Measurements from ENCODE around the gene CABLES2.

The CABLES2 gene

GRCh38 chr20:62358171-62359042 lies 48.7 kb downstream of the CABLES2 start:
- no peak for DNase-seq

DNA sequence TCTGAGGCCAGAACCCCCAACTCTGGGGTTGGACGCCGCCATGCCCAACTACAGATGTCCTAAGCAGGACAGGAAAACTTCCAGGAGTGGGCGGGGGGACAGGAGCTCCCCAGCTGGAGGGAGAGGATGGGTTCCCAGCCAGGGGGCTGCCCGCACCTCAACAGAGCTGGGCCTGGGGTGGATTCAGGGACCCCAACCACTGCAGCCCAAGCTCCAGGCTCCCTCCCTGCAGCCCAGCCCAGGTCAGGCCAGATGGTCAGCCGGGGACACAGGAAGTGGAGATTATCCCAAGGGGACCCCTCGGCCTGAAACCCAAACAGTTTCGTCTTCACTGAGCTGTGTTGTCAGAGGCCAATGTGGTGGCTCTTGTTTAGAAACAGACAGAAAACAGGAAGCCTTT lies 49.4 kb downstream of the CABLES2 start:
- no peak for DNase-seq

DNA sequence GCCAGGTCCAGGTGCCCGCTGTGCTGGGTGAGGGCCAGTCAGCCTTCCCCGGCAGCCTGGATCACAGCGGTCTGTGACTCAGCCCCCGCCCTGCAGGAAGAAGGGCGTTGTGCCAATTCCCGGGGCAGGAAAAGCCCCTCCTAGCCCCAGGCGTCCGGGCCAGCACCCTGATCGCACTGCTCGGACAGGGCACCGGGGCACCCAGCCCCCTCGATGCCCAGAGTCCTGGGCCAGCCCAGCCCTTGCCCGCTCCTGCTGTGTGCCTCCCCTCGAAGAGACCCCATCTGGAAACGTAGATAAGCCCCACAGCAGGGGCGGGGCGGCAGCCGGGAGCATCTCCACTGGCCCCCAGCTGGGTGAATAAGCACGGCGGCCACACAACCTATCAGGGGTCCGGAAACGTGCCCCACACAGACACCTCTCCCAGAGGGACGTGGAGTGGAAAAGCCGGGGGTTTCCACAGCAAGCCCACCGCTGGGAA lies 49.9 kb downstream of the CABLES2 start:
- DNase-seq: no peak

DNA sequence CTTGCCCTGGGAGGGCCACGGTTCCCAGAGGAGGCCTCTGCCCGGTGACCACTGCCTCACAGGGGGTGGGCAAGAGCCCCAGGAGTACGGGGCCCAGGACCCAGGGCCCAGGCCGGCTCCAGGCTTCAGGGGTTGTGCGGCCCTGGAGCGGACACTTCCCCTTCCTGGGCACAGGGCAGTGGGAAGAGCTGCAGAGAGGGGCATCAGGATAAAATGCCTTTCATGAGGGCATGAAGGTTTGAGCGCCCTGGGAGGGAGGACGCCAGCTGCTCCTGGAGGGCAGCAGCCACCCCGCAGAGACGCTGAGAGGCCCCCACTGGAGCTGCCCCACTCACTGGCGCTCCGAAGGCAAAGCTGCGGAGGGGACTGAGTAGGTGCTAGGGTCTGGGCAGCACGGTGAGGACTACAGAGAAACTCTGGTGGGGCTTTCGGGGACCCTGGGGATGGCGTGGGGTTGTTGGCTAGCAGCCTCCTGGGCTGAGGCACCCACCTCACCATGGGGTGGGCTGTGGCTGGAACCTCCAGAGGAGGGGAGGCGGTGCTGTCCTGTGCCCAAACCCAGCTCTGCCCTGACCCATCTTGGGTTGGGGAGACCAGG lies 50.4 kb downstream of the CABLES2 start:
- no peak for DNase-seq

- no peak for DNase-seq
Measured at GRCh38 chr20:62355878-62356588, 51.1 kb downstream of the CABLES2 start.

DNA sequence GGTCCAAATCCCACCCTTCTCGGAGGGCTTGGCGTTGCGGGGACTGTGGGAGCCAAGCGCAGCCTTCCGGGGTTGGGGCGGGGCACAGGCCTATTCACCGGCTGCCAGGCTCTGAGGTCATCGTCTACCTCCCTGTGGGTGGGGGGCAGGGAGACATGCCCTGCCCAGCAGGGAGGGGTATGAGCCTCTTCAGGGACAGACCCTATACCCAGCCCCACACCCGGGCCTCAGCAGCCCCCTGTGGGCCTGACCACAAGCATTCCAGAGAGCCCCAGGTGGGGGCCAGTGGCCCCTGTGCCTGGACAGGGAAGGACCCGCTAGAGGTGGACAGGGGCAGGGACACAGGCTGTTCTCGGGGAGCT lies 51.6 kb downstream of the CABLES2 start:
- DNase-seq: no peak

DNA sequence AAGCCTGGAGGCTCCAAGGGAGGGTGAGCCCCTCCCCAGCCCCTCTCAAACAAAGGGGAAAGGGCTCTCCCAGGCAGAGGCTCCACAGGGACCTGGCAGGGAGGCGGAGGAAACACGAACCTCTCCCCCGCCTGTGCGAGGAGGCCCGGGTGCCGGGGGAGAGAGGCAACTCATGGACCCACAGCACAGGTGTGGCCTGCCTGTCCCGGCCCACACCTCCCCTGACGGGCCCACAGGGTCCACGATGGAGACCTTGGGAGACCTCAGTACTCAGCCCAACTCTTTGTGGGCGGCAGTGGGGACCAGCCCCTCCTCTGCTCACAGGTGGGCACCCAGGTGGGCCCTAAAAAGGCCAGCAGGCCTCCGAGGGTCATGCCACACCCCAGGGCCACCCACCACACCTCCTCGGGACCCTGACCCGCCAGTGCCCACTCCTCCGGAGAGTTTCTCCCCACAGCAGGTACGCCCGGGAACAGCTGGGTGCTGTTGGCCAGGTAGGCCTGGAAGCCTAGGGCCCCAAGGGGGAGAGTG lies 52.2 kb downstream of the CABLES2 start:
- DNase-seq: no peak

GRCh38 chr20:62354031-62354808 lies 52.9 kb downstream of the CABLES2 start:
- DNase-seq: no peak

GRCh38 chr20:62353289-62354030 lies 53.6 kb downstream of the CABLES2 start:
- no peak for DNase-seq

DNA sequence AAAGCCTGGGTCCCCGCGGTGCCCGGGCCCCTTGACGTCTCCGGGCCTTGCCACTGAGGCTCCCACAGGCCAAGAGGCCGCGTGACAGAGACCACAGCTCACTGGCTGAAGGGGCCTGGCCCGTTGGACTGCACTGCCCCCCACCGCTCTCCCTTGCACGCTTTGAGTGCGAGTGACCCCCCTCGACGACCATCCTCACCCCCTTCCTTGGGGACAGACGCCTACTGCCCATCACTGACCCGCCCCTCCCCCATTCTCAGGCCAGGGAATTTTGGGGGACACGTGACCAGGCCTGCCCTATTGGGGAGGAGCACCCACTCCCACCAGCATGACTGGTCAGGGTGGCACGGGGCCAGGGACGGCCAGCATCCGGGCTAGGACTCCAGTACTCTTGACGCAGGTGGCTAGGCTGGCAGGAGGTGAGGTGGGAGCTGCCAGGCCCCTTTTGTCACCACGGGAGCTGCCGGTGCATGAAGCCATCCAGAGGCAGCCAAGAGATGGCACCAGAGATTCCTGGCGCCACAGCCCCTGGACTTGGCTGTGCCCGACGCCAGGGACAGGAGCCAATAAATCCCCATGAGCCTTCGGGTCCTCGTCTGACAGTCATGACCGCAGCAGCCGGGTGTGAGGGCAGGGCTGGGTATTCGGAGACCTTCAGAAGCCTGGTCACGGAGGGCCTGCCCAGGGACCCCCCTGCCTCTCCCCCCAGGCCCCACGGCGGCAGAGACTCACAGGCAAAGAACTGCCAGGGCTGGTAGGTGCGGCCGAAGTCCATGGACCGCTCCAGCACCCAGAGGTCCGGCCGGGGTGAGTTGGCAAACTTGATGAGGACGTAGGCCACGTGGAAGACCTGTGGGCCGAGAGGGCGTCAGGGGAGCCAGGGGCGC lies 54.4 kb downstream of the CABLES2 start:
- no peak for DNase-seq

DNA sequence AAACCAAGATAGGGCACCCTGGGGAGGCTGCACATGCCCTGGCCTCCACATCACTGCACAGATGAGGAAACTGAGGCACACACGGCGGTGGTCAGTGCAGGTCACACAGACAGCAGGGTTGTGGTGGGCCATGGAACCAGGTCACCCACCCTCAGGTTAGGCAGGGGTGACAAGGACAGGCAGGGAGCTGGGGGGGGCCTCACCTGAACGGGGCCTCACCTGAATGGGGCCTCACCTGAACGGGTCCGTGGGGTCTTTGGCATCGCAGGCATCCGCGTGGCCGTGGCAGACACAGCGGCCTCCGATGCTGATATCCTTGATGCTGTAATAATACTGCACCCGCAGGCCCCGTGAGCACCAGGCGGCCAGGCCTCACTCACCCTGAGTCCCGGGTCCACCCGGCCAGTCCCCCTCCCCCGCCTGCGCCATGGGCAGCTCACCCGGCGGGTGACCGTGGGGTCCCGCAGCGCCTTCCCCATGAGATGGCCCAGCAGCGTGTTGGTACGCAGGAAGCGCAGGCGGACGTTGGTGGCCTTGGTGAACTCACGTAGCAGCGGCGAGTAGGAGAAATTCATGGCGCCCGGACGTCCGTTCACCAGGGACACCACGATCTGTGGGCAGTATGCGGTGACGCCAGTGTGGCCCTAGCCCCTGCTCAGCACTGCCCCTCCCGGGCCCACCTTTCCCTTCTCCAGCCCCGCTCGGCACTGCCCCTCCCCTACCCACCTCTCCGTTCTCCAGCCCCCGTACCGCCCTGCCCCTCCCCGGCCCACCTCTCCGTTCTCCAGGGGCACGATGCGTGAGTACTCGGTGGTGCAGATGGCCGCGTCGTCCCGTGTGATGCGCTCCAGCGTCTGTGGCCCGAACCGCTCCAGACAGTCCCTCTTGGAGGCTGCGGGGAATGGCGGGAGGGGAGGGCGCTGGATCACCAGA lies 55.4 kb downstream of the CABLES2 start:
- DNase-seq: no peak

- DNase-seq: no peak
Measured at GRCh38 chr20:62350629-62351422, 56.3 kb downstream of the CABLES2 start.

- DNase-seq: no peak
Measured at GRCh38 chr20:62350098-62350628, 56.9 kb downstream of the CABLES2 start.

DNA sequence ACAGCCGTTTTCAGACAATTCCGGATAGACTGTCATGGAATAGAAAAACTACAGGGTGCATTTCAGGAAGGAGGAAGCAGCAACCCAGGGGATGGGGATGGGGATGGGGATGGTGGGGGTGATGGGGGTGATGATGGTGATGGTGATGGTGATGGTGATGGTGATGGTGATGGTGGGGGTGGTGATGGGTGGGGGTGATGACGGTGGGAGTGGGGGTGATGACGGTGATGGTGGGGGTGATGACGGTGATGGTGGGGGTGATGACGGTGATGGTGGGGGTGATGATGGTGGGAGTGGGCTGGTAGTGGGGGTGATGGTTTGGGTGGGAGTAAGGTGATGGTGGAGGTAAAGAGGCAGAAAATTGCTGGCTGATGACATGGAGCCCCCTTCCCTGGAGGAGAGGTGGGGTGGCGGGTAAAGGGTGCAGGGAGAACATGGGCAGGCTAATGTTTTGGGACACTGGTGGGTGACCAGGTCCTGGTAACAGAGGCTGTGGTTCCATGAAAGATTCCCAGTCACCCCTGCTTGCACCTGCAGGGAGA lies 57.5 kb downstream of the CABLES2 start:
- DNase-seq: no peak

DNA sequence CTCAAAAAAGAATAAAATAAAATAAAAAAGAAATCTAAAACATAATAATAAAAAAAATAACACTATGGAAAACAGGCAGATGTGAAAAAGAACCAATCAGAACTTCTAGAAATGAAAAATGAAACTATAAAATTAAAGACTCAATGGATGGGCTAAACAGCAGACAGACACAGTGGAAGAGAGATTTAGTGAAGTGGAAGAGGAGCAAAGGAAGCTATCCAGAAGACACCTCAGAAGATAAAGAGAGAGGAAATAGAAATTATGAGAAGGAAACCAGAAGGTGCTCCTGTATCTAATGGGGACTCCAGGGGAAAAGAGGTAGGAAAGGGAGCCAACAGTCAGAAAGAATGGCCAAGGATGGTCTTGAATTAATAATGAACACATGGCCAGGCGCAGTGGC lies 58.5 kb downstream of the CABLES2 start:
- no peak for DNase-seq

- no peak for DNase-seq
Measured at GRCh38 chr20:62347445-62347844, 59.6 kb downstream of the CABLES2 start.

DNA sequence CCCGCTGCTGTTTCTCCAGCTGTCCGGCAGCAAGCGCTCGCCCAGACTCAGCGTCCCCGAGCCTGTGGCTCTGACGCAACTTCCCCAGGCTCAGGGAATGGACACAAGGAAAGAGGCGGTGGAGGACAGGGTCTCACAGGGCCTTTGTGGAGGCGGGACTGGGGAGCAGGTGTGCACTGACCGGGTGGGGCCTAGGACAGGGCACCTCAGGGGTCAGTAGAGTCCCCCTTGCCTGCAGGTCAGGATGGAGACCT lies 60.0 kb downstream of the CABLES2 start:
- DNase-seq: no peak

GRCh38 chr20:62346398-62347150 lies 60.5 kb downstream of the CABLES2 start:
- DNase-seq: no peak
